RWPE2 (cell line): Measurements from ENCODE around the gene STX8.

Experiments used
- ATAC-seq: fragments of 200-7000 bp; cut with Tn5 transposase; 3 replicates; pipeline ENCODE4 v1.9.1; 2021; ENCODE audit warnings: low read depth
- DNase-seq: peaks from one replicate; pipeline ENCODE4 v3.0.0-alpha.2; 2020; ENCODE audit warnings: low spot score
- H3K27ac ChIP-seq: fragments of 450-650 bp; 2 replicates; pipeline ENCODE4 v1.5.1; 2017; ENCODE audit warnings: mild to moderate bottlenecking; ENCODE audit not compliant: poor library complexity, severe bottlenecking
- H3K27me3 ChIP-seq: fragments of 250-450 bp; sonication (Bioruptor Pico); 2 replicates; pipeline ENCODE4 v1.5.1; 2021; ENCODE audit warnings: mild to moderate bottlenecking, moderate library complexity; ENCODE audit not compliant: insufficient read depth, poor library complexity, severe bottlenecking
- H3K36me3 ChIP-seq: fragments of 250-450 bp; sonication (Bioruptor Pico); 2 replicates; pipeline ENCODE4 v1.5.1; 2020; ENCODE audit warnings: low read depth, mild to moderate bottlenecking, moderate library complexity
- H3K4me1 ChIP-seq: fragments of 250-450 bp; sonication (Bioruptor Pico); 2 replicates; pipeline ENCODE4 v1.5.1; 2021; ENCODE audit warnings: mild to moderate bottlenecking, moderate library complexity; ENCODE audit not compliant: insufficient read depth, poor library complexity, severe bottlenecking
- H3K4me3 ChIP-seq: fragments of 250-450 bp; sonication (Bioruptor Pico); 2 replicates; pipeline ENCODE4 v1.5.1; 2021; ENCODE audit warnings: mild to moderate bottlenecking, moderate library complexity; ENCODE audit not compliant: severe bottlenecking
- H3K9me3 ChIP-seq: fragments of 250-450 bp; sonication (Bioruptor Pico); 2 replicates; pipeline ENCODE4 v1.5.1; 2021; ENCODE audit warnings: mild to moderate bottlenecking, moderate library complexity; ENCODE audit not compliant: severe bottlenecking
- CTCF ChIP-seq: fragments of 450-650 bp; IDR thresholded peaks from one replicate; pipeline ENCODE4 v1.5.1; 2017; ENCODE audit warnings: mild to moderate bottlenecking, moderate library complexity; ENCODE audit not compliant: poor library complexity, severe bottlenecking

Gene STX8

GRCh38 chr17:9513266-9513665 lies 62.4 kb downstream of the STX8 start:
- Histone ChIP-seq H3K4me1 (peaks cover 8% of the 10 kb centered on the region), H3K4me3 (no peak overlapping the region), H3K36me3 (no peaks in the 10 kb centered on the region), H3K27me3 (no peaks in the 10 kb centered on the region), H3K9me3 (peaks cover 14% of the 10 kb centered on the region), H3K27ac (no peak overlapping the region)
- ATAC-seq (no peak), DNase-seq (no peak)
- no peak for TF ChIP-seq CTCF

- Histone ChIP-seq H3K27ac (no peak overlapping the region), H3K9me3 (peaks cover 17% of the 10 kb centered on the region), H3K4me3 (no peak overlapping the region), H3K36me3 (no peaks in the 10 kb centered on the region), H3K27me3 (no peaks in the 10 kb centered on the region), H3K4me1 (peaks cover 8% of the 10 kb centered on the region)
- TF ChIP-seq CTCF = no peak
- ATAC-seq (peak; percentile 76; the same call in 2 of the 3 replicates), DNase-seq (no peak)
Measured at GRCh38 chr17:9512323-9513168, 63.1 kb downstream of the STX8 start.

- no peak for ATAC-seq
- no peaks in the 10 kb centered on the region for H3K27me3 ChIP-seq
Measured at GRCh38 chr17:9509236-9509816, 66.3 kb downstream of the STX8 start.

GRCh38 chr17:9499041-9499440 lies 76.6 kb downstream of the STX8 start:
- H3K9me3 ChIP-seq = no peaks in the 10 kb centered on the region
- H3K4me1 ChIP-seq = no peaks in the 10 kb centered on the region
- H3K36me3 ChIP-seq = no peaks in the 10 kb centered on the region
- DNase-seq = no peak
- no peaks in the 10 kb centered on the region for H3K27me3 ChIP-seq
- no peak for ATAC-seq
- TF ChIP-seq CTCF = no peak
- no peak overlapping the region for H3K27ac ChIP-seq
- no peak overlapping the region for H3K4me3 ChIP-seq

More at GRCh38 chr17:9509236-9509816, 66.3 kb downstream of the STX8 start:
- Histone ChIP-seq H3K27ac (no peak overlapping the region), H3K36me3 (no peaks in the 10 kb centered on the region), H3K4me1 (peaks cover 8% of the 10 kb centered on the region), H3K4me3 (no peak overlapping the region), H3K9me3 (peaks cover 17% of the 10 kb centered on the region)
- DNase-seq = no peak
- no peak for TF ChIP-seq CTCF

- no peak overlapping the region for H3K27ac ChIP-seq
- H3K36me3 ChIP-seq = no peaks in the 10 kb centered on the region
- DNase-seq = no peak
- H3K4me3 ChIP-seq = no peak overlapping the region
- no peaks in the 10 kb centered on the region for H3K4me1 ChIP-seq
- no peak for ATAC-seq
- no peaks in the 10 kb centered on the region for H3K27me3 ChIP-seq
- TF ChIP-seq CTCF = no peak
- no peaks in the 10 kb centered on the region for H3K9me3 ChIP-seq
Measured at GRCh38 chr17:9498490-9498889, 77.1 kb downstream of the STX8 start.
